Posterior cingulate gyrus (tissue), 11 donors: ENCODE data around the gene SHD.
A peak's percentile ranks its signal among the peaks of the same experiment; 100 is the strongest.

ENCODE experiments used
- DNase-seq, 10 donors: peaks; one replicate each; pipeline versions ENCODE4 v3.0.0 to v3.0.0-alpha.2; 2020 to 2021; ENCODE audit warnings: mixed read lengths in 3 of 10
- intact Hi-C: fragments of 100-400 bp; cut with DNase I; formaldehyde crosslinking; loops from one replicate; pipeline ENCODE4 v1.15.1; 2023

SHD gene

GRCh38 chr19:4322942-4323665, 44.0 kb downstream of the SHD start:
- intact Hi-C loops = loop anchor here (10.0 kb wide), 1 partner anchor 58 kb away; no protein-coding TSS in a partner anchor
- DNase-seq = peak in 1 of 10 donors; percentile 68

GRCh38 chr19:4323692-4324091, 44.6 kb downstream of the SHD start:
- intact Hi-C loops = loop anchor here (10.0 kb wide), 1 partner anchor 59 kb away; no protein-coding TSS in a partner anchor
- DNase-seq = peak in 1 of 10 donors; percentile 43

DNA sequence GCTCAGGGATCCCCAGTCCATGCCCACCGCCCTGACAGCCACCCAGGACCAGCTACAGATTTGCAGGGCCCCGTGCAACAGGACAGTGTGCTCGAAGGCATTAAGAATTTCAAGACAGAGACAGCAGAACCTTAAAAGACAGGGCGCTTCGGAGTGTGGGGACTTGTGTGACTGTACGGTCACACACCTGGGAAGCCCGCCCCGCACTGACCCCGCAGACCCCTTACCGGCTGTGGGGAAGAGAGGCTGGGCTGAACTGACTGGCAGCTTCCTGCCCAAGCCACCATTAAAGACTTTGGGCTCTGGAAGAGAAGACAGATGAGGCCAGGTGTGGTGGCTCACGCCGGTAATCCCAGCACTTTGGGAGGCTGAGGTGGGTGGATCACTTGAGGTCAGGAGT, 45.2 kb downstream of the SHD start:
- no peak for DNase-seq
- intact Hi-C loops = loop anchor here (10.0 kb wide), 1 partner anchor 59 kb away; no protein-coding TSS in a partner anchor

DNA sequence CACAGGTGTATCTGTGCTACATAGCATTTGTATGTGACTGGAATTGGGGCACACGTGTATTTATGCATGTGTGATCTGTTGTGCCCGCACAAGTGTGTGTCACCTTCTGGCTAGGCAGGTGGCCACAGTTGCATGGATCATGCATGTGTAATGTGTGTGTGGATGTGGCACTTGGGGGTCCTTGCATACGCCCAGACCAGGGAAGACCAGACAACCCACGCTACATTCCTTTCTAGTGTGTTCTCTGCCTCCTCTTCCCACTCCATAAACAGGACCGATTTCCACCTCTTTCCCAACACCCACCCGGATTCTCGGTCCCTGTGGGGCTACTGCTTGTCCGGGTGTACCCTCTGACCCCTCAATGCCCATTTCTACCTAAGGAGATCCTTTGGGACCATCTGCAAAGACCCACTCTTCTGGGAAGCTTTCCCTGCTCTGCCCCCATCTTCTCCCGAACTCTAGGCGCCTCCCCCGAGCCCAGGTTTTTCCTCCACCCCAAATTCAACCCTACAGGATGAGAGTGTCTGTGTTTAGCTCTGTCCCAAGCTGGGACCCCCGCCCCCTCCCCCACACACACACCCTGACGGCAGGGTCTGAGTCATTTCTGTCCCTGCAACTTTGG, 47.3 kb downstream of the SHD start:
- intact Hi-C loops = loop anchor here (10.0 kb wide), 1 partner anchor 62 kb away; no protein-coding TSS in a partner anchor
- DNase-seq = peak in 2 of 10 donors; percentile 40 to 56

- peak in 2 of 10 donors; percentile 42 to 55 for DNase-seq
- intact Hi-C loops = loop anchor here (10.0 kb wide), 1 partner anchor 62 kb away; no protein-coding TSS in a partner anchor
Measured at GRCh38 chr19:4326837-4327251, 47.8 kb downstream of the SHD start.

DNA sequence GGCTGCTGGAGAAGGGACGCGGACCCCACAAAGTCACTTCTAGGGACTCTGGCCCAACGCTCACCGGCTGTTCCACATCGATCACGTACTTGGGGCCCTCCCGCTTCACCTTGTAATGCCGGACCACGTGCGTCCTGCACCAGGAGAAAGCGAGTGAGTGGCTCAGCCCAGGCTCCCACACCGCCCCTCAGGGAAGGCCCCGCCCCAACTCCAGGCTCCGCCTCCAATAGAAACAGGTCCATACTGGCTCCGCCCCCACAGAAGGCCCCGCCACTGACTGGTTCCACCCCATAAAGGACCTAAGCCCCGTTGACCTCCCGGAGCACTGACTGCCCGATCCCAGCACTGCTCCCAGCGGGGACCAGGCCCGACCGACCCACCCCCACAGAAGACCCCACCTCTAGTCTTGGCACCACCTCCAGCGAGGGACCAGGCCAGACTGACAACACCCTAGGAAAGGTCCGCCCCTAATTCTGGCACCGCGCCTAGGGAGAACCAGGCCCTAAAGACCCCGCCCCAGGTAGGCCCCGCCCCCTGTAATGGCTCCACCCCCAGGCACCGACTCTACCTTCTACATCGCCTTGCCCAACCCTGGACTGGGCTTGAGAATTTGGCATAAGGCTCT, 48.3 kb downstream of the SHD start:
- DNase-seq = peak; percentile 39 to 96 (median 68)
- intact Hi-C loops = loop anchor here (10.0 kb wide), 1 partner anchor 63 kb away; no protein-coding TSS in a partner anchor

- intact Hi-C loops = loop anchor here (2.0 to 10.0 kb wide), 2 partner anchors 15 to 63 kb away; partner anchors contain the start of gene MPND
- DNase-seq = no peak
Measured at GRCh38 chr19:4327877-4328242, 48.8 kb downstream of the SHD start.

DNA sequence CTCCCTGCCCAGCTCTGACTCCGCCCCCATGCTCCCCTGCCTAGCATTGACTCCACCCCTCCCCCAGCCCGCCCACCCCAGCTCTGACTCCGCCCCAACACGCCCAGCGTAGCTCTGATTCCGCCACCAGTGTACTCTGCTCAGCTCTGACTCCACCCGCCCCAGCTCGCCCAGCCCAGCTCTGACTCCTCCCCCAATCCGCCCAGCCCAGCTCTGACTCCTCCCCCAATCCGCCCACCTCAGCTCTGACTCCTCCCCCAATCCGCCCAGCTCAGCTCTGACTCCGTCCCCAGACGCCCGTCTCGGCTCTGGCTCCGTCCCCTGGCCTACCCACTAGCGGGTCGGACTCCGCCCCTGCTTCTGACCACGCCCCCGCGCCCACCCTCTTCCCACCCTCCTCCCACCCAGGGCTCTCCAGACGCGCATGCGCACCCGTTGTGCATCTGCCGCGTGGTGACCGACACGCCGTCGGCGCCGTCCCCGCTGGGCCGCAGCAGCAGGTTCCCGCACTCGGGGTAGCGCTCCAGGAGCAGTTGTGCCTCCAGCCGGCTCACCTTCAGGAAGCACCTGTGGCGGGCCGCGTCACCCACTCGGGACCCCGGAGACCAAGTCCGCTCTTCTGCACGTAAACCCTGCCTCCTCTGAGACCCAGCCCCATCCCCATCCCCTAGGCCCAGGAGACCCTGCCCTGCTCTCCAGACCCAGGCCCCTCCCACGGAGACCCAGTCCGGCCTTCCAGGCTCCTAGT, 49.4 kb downstream of the SHD start:
- peak; percentile 94 to 100 (median 97) for DNase-seq
- intact Hi-C loops = loop anchor here (2.0 to 10.0 kb wide), 2 partner anchors 14 to 64 kb away; partner anchors contain the start of gene MPND

DNA sequence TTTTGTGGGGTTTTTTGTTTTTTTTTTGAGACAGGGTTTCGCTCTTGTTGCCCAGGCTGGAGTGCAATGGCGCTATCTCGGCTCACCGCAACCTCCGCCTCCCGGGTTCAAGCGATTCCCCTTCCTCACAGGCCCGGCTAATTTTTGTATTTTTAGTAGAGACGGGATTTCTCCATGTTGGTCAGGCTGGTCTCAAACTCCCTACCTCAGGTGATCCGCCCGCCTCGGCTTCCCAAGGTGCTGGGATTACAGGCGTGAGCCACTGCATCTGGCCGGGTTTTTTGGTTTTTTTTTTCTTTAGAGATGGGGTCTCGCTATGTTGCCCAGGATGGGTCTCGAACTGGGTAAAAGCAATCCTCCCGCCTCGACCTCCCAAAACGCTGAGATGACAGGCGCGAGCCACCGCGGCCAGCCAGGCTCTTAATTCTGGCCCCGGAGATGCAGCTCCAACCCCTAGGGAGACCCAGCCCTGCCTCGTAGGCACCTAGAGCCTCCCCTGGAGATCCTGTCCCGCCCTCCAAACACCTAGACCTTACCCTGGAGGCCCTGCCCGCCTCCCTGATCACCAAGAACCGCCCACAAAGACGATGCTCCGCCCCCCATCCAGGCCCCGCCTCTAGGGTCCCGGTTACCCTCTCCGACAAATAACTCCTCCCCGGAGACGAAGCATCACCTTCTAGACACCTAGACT, 50.1 kb downstream of the SHD start:
- DNase-seq = peak in 1 of 10 donors; percentile 67
- intact Hi-C loops = loop anchor here (2.0 to 10.0 kb wide), 2 partner anchors 14 to 64 kb away; partner anchors contain the start of gene MPND

GRCh38 chr19:4329858-4330257, 50.8 kb downstream of the SHD start:
- DNase-seq = peak in 1 of 10 donors; percentile 57
- intact Hi-C loops = loop anchor here (2.0 to 10.0 kb wide), 2 partner anchors 13 to 65 kb away; partner anchors contain the start of gene MPND

DNA sequence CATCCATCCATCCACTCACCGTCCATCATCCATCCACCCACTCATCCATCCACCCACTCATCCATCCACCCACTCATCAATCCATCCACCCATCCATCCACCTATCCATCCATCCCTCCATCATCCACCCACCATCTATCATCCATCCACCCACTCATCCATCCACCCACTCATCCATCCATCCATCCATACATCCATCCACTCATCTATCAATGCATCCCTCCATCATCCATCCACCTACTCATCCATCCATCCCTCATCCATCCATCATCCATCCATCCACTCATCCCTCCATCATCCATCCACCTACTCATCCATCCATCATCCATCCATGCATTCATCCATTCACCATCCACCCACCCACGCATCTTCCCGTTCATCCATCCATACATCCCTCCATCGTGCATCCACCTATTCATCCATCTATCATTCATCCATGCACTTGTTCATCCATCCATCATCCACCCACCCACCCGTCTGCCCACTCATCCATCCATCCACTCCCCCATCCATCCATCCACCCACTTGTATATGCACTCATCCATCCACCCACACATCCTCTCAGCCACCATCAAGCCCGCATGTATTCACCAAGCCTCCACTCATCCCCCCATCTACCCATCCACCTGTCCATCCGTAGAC, 56.0 kb downstream of the SHD start:
- DNase-seq = no peak
- intact Hi-C loops = no loop called here

- peak in 2 of 10 donors; percentile 43 to 64 for DNase-seq
- intact Hi-C loops = no loop called here
Measured at GRCh38 chr19:4337906-4338440, 58.9 kb downstream of the SHD start.

DNA sequence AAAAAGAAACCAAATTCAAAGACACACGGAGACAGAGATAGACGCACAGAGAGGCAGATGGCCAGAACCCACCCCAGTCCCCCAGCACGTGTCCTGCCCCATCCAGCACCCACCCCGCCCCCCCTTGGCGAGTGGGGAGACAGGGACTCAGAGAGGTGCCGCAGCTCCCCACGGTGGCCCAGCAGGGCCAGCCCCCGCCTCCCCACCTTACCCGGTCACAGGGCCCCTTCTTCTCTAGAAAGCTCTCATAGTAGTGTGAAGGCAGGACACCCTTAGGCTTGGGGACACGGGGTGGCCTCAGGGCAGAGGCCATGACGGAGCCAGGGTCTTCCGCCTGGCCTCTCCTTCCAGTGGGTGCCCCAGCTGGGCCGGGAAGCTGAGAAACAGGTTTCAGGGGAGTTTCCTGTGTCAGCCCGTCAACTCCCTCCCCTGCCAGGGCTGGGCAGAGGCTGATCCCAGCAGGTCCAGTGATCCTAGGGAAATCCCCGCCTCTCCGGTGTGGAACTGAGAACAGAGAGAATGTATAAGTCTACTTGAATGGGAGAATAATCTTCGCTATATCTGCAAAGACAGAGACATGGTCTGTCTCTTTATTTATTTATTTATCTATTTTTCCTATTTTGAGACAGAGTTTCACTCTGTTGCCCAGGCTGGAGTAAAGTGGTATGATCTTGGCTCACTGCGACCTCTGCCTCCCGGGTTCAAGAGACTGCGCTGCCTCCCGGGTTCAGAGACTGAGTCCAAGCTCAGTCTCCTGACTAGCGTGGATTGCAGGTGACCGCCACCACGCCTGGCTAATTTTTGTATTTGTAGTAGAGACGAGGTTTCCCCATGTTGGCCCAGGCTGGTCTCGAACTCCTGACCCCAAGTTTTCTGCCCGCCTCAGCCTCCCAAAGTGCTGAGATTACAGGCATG, 59.6 kb downstream of the SHD start, which contains the start of gene STAP2:
STAP2 (minus strand) TSS at position 387 of the 915 bp plus-strand sequence; CDS start at position 313, 74 bp downstream.
- intact Hi-C loops = no loop called here
- DNase-seq = peak in 2 of 10 donors; percentile 30 to 64
